Occipital lobe (tissue), 2 donors: ENCODE measurements around the gene SLC6A19. TPM values are rescaled to one million over a fixed set of nuclear protein-coding genes. Genes with fewer than 3 reads are reported as not detected.
A peak's percentile ranks its signal among the peaks of the same experiment; 100 is the strongest.

Experiments
- DNase-seq: peaks from one replicate; lab custom pipeline; 2025; lab: John Stamatoyannopoulos, UW
- total RNA-seq: library from RNA; depleted of rRNA; stranded (reverse); fragments of >200 nt; gene quantifications from one replicate; pipeline ENCODE4 v1.2.3, GENCODE V29; 2014

Gene SLC6A19
- total RNA-seq, 1 donor from 2014 or later: not detected

- no peak for DNase-seq
Observed at GRCh38 chr5:1180096-1180495, 21.3 kb upstream of the SLC6A19 start.

GRCh38 chr5:1180841-1181271 is 20.5 kb upstream of the SLC6A19 start:
- DNase-seq: no peak

- no peak for DNase-seq
Observed at GRCh38 chr5:1181451-1182359, 19.7 kb upstream of the SLC6A19 start.

DNA sequence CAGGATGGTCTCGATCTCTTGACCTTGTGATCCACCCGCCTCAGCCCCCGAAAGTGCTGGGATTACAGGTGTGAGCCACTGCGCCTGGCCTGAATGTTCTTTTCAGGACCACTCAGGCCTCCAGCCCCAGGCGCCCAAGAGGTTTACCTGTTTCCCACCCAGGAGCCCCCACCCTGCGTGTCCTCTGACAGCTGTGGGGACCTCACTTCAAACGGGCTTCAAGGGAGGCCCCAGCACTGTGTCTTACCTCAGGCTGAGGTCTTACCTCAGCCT is 19.1 kb upstream of the SLC6A19 start:
- no peak for DNase-seq

GRCh38 chr5:1182633-1183423 is 18.6 kb upstream of the SLC6A19 start:
- DNase-seq: peak; percentile 57

DNA sequence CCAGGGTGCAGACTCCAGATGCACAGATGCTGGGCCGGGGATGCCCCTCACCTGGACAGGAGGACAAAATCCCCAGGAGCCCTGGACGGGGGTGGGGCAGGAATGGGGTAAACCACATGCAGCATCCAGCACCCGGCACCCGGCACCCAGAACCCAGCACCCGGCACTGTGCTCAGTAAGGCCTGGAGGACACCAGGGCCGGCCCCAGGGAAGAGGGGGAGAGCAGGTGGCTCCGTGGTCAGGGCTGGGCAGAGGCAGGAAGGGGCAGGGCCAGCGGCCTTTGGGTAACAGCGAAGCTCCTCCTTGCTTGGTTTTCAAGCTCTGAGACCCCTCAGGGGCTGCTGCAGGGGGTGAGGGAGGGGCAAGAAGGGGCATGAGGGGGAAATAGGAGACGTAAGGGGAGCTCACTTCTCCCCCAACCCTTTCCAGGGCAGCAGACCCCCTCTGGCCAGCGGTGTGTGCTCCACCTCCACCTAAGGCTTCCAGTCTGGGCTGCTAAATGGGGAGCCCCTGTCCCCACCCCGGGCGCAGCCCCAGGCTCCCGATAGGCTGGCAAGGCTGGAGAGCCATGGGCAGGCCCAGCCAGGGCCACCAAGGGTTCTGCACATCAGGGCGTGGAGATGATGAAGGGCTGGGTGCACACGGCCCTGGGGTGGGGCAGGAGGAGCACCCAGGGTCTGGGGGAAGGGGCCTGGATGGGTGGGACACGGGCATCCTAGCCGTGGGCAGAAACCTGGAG is 17.8 kb upstream of the SLC6A19 start:
- DNase-seq: no peak

GRCh38 chr5:1184163-1184470 is 17.3 kb upstream of the SLC6A19 start:
- DNase-seq: no peak

DNA sequence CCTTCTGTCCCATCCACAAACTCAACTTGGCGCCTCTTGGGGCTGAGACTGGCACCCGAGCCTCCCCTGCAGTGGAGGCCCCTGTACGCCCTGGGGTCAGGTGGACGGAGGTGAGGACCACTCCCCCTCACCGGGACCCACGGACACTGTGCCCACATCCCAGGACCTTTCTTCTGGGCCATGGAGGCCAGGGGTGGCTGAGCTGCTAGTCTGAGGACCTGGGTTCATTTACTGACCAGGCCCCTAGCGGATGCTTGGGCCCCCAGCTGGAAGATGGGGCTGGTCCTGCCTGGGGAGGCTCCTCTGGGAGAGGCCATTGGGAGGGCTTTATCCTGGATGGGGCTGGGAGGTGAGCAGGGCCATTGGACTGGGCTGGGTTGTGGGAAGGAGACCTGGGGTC is 16.9 kb upstream of the SLC6A19 start:
- no peak for DNase-seq

DNA sequence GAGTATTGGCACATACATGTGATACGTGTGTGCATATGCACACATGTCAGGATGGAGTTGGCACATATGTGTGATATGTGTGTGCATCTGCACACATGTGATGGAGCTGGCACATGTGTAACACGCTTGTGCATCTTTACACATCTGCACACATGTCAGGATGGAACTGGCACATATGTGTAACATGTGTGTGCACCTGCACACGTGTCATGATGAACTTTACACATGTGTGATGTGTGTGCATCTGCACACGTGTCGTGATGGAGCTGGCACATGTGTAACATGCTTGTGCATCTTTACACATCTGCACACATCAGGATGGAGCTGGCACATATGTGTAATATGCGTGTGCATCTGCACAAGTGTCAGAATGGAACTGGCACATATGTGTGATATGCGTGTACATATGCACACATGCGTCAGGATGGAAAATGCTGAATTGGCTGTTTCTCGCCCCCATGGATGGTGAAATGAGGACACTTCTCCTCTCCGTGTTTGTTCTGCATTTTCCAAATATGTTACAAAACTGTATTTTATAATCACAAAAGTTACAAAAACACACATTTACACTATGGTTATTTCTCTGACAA is 16.3 kb upstream of the SLC6A19 start:
- no peak for DNase-seq

DNA sequence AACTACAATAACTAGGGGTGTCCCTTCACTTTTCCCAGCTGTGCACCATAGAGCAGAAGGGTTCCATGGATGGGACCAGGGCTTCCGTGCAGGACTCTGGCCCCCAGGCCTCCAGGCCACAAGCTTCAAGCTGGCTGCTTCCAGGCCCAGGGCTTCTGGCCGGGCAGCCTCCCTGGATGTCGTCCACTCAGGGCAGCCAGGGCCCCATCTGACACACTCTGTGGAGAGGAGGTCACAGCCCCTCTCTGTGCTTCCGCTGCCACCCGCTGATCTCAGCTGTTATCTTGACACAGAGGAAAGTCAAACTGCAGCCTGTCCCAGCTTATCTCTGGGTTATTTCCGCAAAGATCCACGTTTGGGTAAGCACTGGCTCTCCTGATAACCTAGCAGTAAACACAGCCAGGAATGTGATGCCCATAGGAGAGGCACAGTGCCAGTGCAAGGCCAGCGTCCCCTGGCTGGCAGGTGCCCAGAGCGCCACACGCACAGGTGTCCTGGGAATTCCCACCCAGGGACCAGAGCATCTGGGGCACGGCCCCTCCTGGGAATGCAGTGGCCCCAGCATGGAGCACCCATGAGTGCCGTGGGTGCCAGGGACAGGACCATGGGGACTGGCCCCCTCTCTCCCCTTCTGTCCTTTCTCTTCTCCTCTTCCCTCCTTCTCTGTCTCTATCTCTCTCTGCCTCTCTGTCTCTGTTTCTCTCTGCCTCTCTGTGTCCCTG is 15.6 kb upstream of the SLC6A19 start:
- no peak for DNase-seq

GRCh38 chr5:1186351-1187233 is 14.8 kb upstream of the SLC6A19 start:
- no peak for DNase-seq

GRCh38 chr5:1187234-1187949 is 14.0 kb upstream of the SLC6A19 start:
- DNase-seq: no peak

- no peak for DNase-seq
Observed at GRCh38 chr5:1187950-1188334, 13.5 kb upstream of the SLC6A19 start.

DNA sequence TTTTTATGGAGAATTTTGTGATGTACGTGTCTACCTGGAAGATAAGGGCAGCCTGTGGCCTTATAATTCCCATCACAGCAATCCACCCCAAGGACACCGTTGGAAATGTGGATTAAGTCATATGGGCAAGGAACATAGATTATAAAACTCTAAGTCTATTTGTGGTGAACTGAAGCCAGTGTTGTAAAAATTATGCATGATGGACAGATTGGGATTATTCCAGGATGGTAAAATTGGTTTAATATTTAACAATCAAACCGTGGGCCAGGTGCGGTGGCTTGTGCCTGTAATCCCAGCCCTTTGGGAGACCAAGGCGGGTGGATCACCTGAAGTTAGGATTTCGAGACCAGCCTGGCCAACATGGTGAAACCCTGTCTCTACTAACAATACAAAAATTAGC is 12.9 kb upstream of the SLC6A19 start:
- DNase-seq: no peak

- no peak for DNase-seq
Observed at GRCh38 chr5:1189269-1189668, 12.1 kb upstream of the SLC6A19 start.

GRCh38 chr5:1190278-1190677 is 11.1 kb upstream of the SLC6A19 start:
- DNase-seq: no peak

DNA sequence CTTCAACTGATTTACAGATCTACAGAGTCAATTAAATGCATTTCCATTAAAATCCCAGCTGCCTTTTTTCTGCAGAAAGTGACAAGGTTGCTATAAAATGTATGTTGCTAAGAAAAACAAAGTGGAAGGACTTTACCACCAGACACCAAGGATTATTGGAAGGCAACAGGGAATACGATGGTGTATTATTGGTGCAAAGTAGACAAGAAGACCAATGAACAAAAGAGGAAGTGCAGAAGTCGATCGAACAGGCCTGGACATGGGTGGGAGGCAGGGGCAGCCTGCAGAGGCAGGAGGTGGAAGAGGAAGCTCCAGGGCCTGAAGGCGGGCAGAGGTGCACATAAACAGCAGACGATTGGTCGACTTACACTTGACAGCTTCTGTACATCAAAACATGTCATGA is 10.6 kb upstream of the SLC6A19 start:
- no peak for DNase-seq

GRCh38 chr5:1192971-1193590 is 8.3 kb upstream of the SLC6A19 start:
- DNase-seq: no peak

DNA sequence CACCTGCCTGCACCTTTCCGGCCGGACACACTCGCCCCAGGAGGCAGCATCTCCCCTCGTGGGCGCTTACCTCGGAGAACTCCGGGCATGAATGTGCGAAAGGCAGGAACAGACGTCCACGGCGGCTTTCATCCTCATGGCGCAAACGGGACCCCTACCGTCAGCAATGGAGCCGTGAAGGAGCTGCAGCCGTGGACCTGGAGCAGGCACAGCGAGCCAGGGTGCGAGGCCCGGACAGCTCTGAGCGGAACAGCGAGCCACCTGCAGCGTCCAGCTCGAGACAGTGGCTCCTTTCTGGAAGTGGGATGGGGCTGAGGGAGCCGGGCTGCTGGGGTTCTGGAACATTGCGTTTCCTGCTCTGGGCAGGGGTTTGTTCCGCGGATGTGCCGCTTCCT is 7.8 kb upstream of the SLC6A19 start:
- no peak for DNase-seq
